Prostate gland (tissue), 2 donors: ENCODE data around the gene RNF213. TPM values are rescaled to one million over a fixed set of nuclear protein-coding genes. Genes with fewer than 3 reads are reported as not detected.

ENCODE experiments used
- DNase-seq: peaks from one replicate; pipeline ENCODE4 v3.0.0-alpha.2; 2019; ENCODE audit warnings: low spot score
- H3K27ac ChIP-seq, 2 donors: fragments of 200-600 bp; sonication (generic); 2 replicates each; pipeline ENCODE4 v1.5.1; 2017 to 2019
- H3K27me3 ChIP-seq: fragments of 200-600 bp; sonication (generic); replicated peaks from 2 replicates; pipeline ENCODE4 v1.5.1; 2019; ENCODE audit not compliant: insufficient read depth
- H3K36me3 ChIP-seq, 2 donors: fragments of 200-600 bp; sonication (generic); 1 replicate in 1 of 2; 2 replicates in 1 of 2; pipeline versions ENCODE4 v1.5.1 to v1.8.1; 2017 to 2019
- H3K4me1 ChIP-seq: fragments of 200-600 bp; sonication (generic); replicated peaks from 2 replicates; pipeline ENCODE4 v1.5.1; 2019
- H3K4me3 ChIP-seq, 2 donors: fragments of 200-600 bp; sonication (generic); 2 replicates each; pipeline ENCODE4 v1.5.1; 2017 to 2019
- H3K9me3 ChIP-seq: fragments of 200-600 bp; sonication (generic); 2 replicates; pipeline ENCODE4 v1.5.1; 2017
- CTCF ChIP-seq, 4 experiments: fragments of 200-600 bp in 2 of 4; fragments of 450-650 bp in 2 of 4; sonication (generic) in 2 of 4; IDR thresholded peaks; 1 replicate in 3 of 4; 2 replicates in 1 of 4; pipeline ENCODE4 v1.5.1; 2016 to 2019; ENCODE audit warnings: antibody characterized with exemption in 4 of 4, mild to moderate bottlenecking in 2 of 4, moderate library complexity in 2 of 4
- POLR2A ChIP-seq: fragments of 450-650 bp; IDR thresholded peaks from one replicate; pipeline ENCODE4 v1.6.1; 2016; ENCODE audit warnings: antibody characterized with exemption, mild to moderate bottlenecking
- POLR2AphosphoS5 ChIP-seq: sonication (generic); formaldehyde crosslinking; IDR thresholded peaks from one replicate; pipeline ENCODE4 v1.6.1; 2017; ENCODE audit warnings: antibody characterized with exemption
- WGBS: methylation state at CpG from one replicate; pipeline ENCODE4 v1.1.5; 2018; 5-methylcytosine and 5-hydroxymethylcytosine counted together
- intact Hi-C: fragments of 100-400 bp; cut with DNase I; formaldehyde crosslinking; loops from one replicate; pipeline ENCODE4 v1.14.2; 2022
- total RNA-seq, 2 donors: library from RNA; depleted of rRNA; stranded (reverse); fragments of >200 nt; gene quantifications; one replicate each; pipeline ENCODE4 v1.1.0, GENCODE V29; 2016

RNF213 gene
- 100 to 1,000 TPM in 1 of 2 donors, 10 to 100 TPM in 1; 57.7 to 112 TPM for total RNA-seq

GRCh38 chr17:80260791-80261158 lies at the start of gene RNF213:
RNF213 (plus strand) TSS chr17:80260852; CDS start chr17:80263682, 2,830 bp downstream.
- TF ChIP-seq POLR2AphosphoS5 (no peak), POLR2A (peak; percentile 80), CTCF (IDR thresholded peaks at IDR 0.05) (peak in 1 of 4 experiments; percentile 7)
- Histone ChIP-seq H3K36me3 (no peaks in the 10 kb centered on the region), H3K27me3 (no peaks in the 10 kb centered on the region), H3K4me3 (peak within 1 kb of the TSS; percentile 99 to 100), H3K27ac (peak within 1 kb of the TSS; percentile 99), H3K9me3 (no peaks in the 10 kb centered on the region), H3K4me1 (peaks cover 20% of the 10 kb centered on the region)
- peak; percentile 29 for DNase-seq
- intact Hi-C loops, result no loop called here
- WGBS, result 2% methylated on average over 19 of the region's 54 CpGs

- Histone ChIP-seq H3K9me3 (no peaks in the 10 kb centered on the region), H3K36me3 (peaks cover 4 to 22% of the 10 kb centered on the region in 2 donors), H3K4me1 (no peaks in the 10 kb centered on the region), H3K27ac (no peak overlapping the region), H3K4me3 (no peak overlapping the region), H3K27me3 (no peaks in the 10 kb centered on the region)
- intact Hi-C loops, result no loop called here
- DNase-seq, result no peak
- 93% methylated on average over 22 of the region's 22 CpGs for WGBS
- TF ChIP-seq CTCF (IDR thresholded peaks at IDR 0.05), result no peak
- TF ChIP-seq POLR2AphosphoS5, result no peak
- no peak for TF ChIP-seq POLR2A
These were observed 48.5 kb upstream of the RNF213 start for GRCh38 chr17:80212109-80212508.

GRCh38 chr17:80212511-80212910 lies 48.1 kb upstream of the RNF213 start:
- Histone ChIP-seq H3K36me3 (peaks cover 4 to 22% of the 10 kb centered on the region in 2 donors), H3K9me3 (no peaks in the 10 kb centered on the region), H3K27me3 (no peaks in the 10 kb centered on the region), H3K4me3 (no peak overlapping the region), H3K27ac (no peak overlapping the region), H3K4me1 (no peaks in the 10 kb centered on the region)
- 90% methylated on average over 12 of the region's 12 CpGs for WGBS
- TF ChIP-seq POLR2A (no peak), POLR2AphosphoS5 (no peak), CTCF (IDR thresholded peaks at IDR 0.05) (no peak)
- intact Hi-C loops, result no loop called here
- DNase-seq, result no peak

- H3K36me3 ChIP-seq, result peaks cover 4 to 22% of the 10 kb centered on the region in 2 donors
- H3K9me3 ChIP-seq, result no peaks in the 10 kb centered on the region
- H3K27ac ChIP-seq, result no peak overlapping the region
- no peak overlapping the region for H3K4me3 ChIP-seq
- H3K4me1 ChIP-seq, result no peaks in the 10 kb centered on the region
- DNase-seq, result no peak
- H3K27me3 ChIP-seq, result no peaks in the 10 kb centered on the region
- no peak for TF ChIP-seq POLR2A
- no peak for TF ChIP-seq CTCF (IDR thresholded peaks at IDR 0.05)
- TF ChIP-seq POLR2AphosphoS5, result no peak
- WGBS, result 79% methylated on average over 19 of the region's 19 CpGs
- intact Hi-C loops, result no loop called here
These were observed 47.5 kb upstream of the RNF213 start for GRCh38 chr17:80212962-80213642.

GRCh38 chr17:80213643-80213975 lies 47.0 kb upstream of the RNF213 start:
- H3K36me3 ChIP-seq, result peaks cover 4 to 19% of the 10 kb centered on the region in 2 donors
- intact Hi-C loops, result no loop called here
- 97% methylated on average over 17 of the region's 17 CpGs for WGBS
- no peak overlapping the region for H3K4me3 ChIP-seq
- no peaks in the 10 kb centered on the region for H3K4me1 ChIP-seq
- TF ChIP-seq CTCF (IDR thresholded peaks at IDR 0.05), result no peak
- TF ChIP-seq POLR2AphosphoS5, result no peak
- TF ChIP-seq POLR2A, result no peak
- no peak overlapping the region for H3K27ac ChIP-seq
- no peaks in the 10 kb centered on the region for H3K9me3 ChIP-seq
- H3K27me3 ChIP-seq, result no peaks in the 10 kb centered on the region
- no peak for DNase-seq
